ENCODE data around the gene ABCA9.

DNA sequence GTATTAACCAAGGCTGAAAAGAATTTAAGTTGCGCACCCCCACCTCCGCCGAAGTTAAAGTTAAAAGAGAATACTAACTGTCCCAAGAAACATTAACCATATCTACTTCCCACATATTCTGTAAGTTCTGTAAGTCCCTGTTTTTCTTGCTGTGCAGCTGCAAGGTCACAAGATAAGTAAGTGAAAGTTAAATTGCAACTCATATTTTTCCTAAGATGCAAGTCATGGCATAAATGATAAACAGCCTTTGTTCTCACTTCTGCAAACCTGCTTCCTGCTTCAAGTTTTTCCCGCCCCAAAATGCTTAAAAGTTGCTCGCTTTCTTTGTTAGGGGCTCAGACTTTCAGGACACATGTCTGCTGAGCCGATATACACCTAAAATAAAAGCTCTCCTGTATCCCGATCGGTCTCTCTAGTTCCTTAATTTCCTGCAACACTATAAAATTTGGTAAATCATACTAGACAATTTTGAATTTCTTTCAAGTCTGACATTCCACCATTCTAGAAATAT is 32.6 kb upstream of the ABCA9 start:
- TF ChIP-seq POLR2AphosphoS5 (IDR thresholded peaks at IDR 0.05; ENCODE audit: low read depth, low read length) (no peak), SIN3A (IDR thresholded peaks at IDR 0.05; ENCODE audit: borderline replicate concordance, insufficient read depth, low read length) (no peak)
- TF ChIP-seq, protein P1, sequence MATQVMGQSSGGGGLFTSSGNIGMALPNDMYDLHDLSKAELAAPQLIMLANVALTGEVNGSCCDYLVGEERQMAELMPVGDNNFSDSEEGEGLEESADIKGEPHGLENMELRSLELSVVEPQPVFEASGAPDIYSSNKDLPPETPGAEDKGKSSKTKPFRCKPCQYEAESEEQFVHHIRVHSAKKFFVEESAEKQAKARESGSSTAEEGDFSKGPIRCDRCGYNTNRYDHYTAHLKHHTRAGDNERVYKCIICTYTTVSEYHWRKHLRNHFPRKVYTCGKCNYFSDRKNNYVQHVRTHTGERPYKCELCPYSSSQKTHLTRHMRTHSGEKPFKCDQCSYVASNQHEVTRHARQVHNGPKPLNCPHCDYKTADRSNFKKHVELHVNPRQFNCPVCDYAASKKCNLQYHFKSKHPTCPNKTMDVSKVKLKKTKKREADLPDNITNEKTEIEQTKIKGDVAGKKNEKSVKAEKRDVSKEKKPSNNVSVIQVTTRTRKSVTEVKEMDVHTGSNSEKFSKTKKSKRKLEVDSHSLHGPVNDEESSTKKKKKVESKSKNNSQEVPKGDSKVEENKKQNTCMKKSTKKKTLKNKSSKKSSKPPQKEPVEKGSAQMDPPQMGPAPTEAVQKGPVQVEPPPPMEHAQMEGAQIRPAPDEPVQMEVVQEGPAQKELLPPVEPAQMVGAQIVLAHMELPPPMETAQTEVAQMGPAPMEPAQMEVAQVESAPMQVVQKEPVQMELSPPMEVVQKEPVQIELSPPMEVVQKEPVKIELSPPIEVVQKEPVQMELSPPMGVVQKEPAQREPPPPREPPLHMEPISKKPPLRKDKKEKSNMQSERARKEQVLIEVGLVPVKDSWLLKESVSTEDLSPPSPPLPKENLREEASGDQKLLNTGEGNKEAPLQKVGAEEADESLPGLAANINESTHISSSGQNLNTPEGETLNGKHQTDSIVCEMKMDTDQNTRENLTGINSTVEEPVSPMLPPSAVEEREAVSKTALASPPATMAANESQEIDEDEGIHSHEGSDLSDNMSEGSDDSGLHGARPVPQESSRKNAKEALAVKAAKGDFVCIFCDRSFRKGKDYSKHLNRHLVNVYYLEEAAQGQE (IDR thresholded peaks at IDR 0.05; ENCODE audit: insufficient read depth in 1 of 2, low read depth in 2 of 2, low read length in 2 of 2): no peak

All from PFSK-1 (cell line).